Activated T-helper 1 cell treated with anti-CD3 and anti-CD28 coated beads, Interleukin-2, amount 50 U/mL, for 16 hours (primary cell): ENCODE results near the gene SGCB.
"Not testable (repeated sequence)": the region's sequence is repeated elsewhere in the genome, so short reads cannot be mapped to it uniquely, and the experiment has no call there.

Experiments used
- DNase-seq, 2 donors: peaks; one replicate each; pipeline ENCODE4 v3.0.0-alpha.2; 2020; ENCODE audit warnings: low read depth in 1 of 2, low spot score in 1 of 2

SGCB gene

GRCh38 chr4:52038103-52038912 lies at the start of gene SGCB:
SGCB (minus strand) TSS chr4:52038299; CDS start chr4:52038259, 40 bp downstream.
- peak; percentile 48 to 62 for DNase-seq

GRCh38 chr4:52086425-52086824 lies 48.3 kb upstream of the SGCB start:
- not testable (repeated sequence) for DNase-seq

- DNase-seq: no peak
These were observed 43.1 kb upstream of the SGCB start for GRCh38 chr4:52081216-52081615.

- DNase-seq: no peak
These were observed 41.6 kb upstream of the SGCB start for GRCh38 chr4:52079659-52080058.

GRCh38 chr4:52076731-52077130 lies 38.6 kb upstream of the SGCB start:
- DNase-seq: no peak

- DNase-seq: no peak
These were observed 33.9 kb upstream of the SGCB start for GRCh38 chr4:52071791-52072546.

GRCh38 chr4:52069571-52069970 lies 31.5 kb upstream of the SGCB start:
- DNase-seq: no peak

- DNase-seq: no peak
These were observed 21.3 kb upstream of the SGCB start for GRCh38 chr4:52059372-52059771.

GRCh38 chr4:52058275-52058674 lies 20.2 kb upstream of the SGCB start:
- DNase-seq: no peak

GRCh38 chr4:52057196-52057595 lies 19.1 kb upstream of the SGCB start:
- no peak for DNase-seq

- DNase-seq: no peak
These were observed 16.2 kb upstream of the SGCB start for GRCh38 chr4:52054254-52054653.

GRCh38 chr4:52052475-52052780 lies 14.3 kb upstream of the SGCB start:
- DNase-seq: no peak

- no peak for DNase-seq
These were observed 13.7 kb upstream of the SGCB start for GRCh38 chr4:52051615-52052474.

GRCh38 chr4:52051213-52051614 lies 13.1 kb upstream of the SGCB start, which contains the start of gene SPATA18:
SPATA18 (plus strand) TSS chr4:52051304; CDS start chr4:52051705, 401 bp downstream.
- DNase-seq: no peak

- DNase-seq: no peak
These were observed 11.2 kb upstream of the SGCB start for GRCh38 chr4:52049266-52049665.

GRCh38 chr4:52045028-52045427 lies 6.9 kb upstream of the SGCB start:
- no peak for DNase-seq

- no peak for DNase-seq
These were observed 403 bp downstream of the SGCB start for GRCh38 chr4:52037689-52038102.

GRCh38 chr4:52036886-52037530 lies 1.1 kb downstream of the SGCB start:
- DNase-seq: no peak

GRCh38 chr4:52035190-52035589 lies 2.9 kb downstream of the SGCB start:
- DNase-seq: no peak

GRCh38 chr4:52032005-52032404 lies 6.1 kb downstream of the SGCB start:
- no peak for DNase-seq

GRCh38 chr4:52028970-52029369 lies 9.1 kb downstream of the SGCB start:
- DNase-seq: no peak
